NCI-H2029 (cell line): ENCODE measurements around the gene NDUFS8.

Experiments used
- DNase-seq: peaks from one replicate; lab custom pipeline; 2025; lab: John Stamatoyannopoulos, UW

NDUFS8 gene

GRCh38 chr11:68036717-68037239, 6.3 kb downstream of the NDUFS8 start:
- DNase-seq = no peak

GRCh38 chr11:68037411-68038225, 7.1 kb downstream of the NDUFS8 start:
- DNase-seq = no peak

GRCh38 chr11:68038226-68038717, 7.8 kb downstream of the NDUFS8 start:
- DNase-seq = no peak

- peak; percentile 46 for DNase-seq
Observed at GRCh38 chr11:68038718-68039525, 8.4 kb downstream of the NDUFS8 start, which contains the start of gene TCIRG1. Gene TCIRG1, plus strand, starts transcription at chr11:68039025. Its CDS starts 2,247 bp downstream, at chr11:68041272.

- no peak for DNase-seq
Observed at GRCh38 chr11:68039526-68040086, 9.1 kb downstream of the NDUFS8 start.

GRCh38 chr11:68040101-68040956, 9.8 kb downstream of the NDUFS8 start:
- no peak for DNase-seq

GRCh38 chr11:68040957-68041591, 10.6 kb downstream of the NDUFS8 start:
- DNase-seq = no peak

- no peak for DNase-seq
Observed at GRCh38 chr11:68041617-68042218, 11.2 kb downstream of the NDUFS8 start.

GRCh38 chr11:68042219-68043028, 11.9 kb downstream of the NDUFS8 start:
- DNase-seq = no peak

GRCh38 chr11:68043029-68043348, 12.5 kb downstream of the NDUFS8 start:
- no peak for DNase-seq

- DNase-seq = no peak
Observed at GRCh38 chr11:68043349-68044144, 13.1 kb downstream of the NDUFS8 start.

GRCh38 chr11:68044145-68044813, 13.8 kb downstream of the NDUFS8 start:
- peak; percentile 46 for DNase-seq

- DNase-seq = no peak
Observed at GRCh38 chr11:68044898-68045351, 14.4 kb downstream of the NDUFS8 start.

- no peak for DNase-seq
Observed at GRCh38 chr11:68047437-68048290, 17.2 kb downstream of the NDUFS8 start.

- DNase-seq = no peak
Observed at GRCh38 chr11:68048681-68049508, 18.4 kb downstream of the NDUFS8 start.
